DLD1 (cell line): ENCODE data around the gene EYA2.
"Not testable (repeated sequence)": the region's sequence is repeated elsewhere in the genome, so short reads cannot be mapped to it uniquely, and the experiment has no call there.

Experiments used
- in situ Hi-C: cut with HindIII; loops from 2 replicates; pipeline ENCODE4 v1.10.0; 2017; ENCODE audit warnings: low sequenced_read_pairs

EYA2 gene

GRCh38 chr20:46894971-46895905, 595 bp downstream of the EYA2 start:
- in situ Hi-C loops: no loop called here

- in situ Hi-C loops: no loop called here
Measured at GRCh38 chr20:46895906-46896242, 1.2 kb downstream of the EYA2 start.

DNA sequence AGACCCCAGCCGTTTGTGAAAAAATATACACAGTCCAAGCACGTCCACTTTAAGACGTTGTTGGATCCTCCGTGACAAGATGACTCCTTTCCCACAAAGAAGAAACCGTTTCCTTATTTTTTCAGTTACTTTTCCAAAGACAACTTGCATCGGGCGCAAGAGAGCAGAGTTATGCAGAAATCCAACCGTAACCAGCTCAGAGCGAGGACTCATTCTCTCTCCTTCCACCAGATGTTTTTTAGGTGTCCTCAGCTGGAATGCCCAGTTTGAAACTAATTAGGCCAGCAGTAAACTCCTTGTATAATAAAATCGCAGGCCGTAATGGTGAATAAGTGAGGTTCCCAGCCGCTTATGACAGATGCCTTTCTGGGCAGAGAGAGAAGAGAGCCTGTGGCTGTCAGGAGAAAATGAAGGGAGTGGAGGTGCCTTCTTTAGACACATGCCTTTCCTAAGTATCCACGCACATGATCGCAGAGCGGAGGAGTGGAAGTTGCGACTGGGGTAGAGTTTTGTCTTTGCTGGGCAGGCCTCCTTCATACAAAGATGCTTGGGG, 2.8 kb downstream of the EYA2 start:
- in situ Hi-C loops: no loop called here

DNA sequence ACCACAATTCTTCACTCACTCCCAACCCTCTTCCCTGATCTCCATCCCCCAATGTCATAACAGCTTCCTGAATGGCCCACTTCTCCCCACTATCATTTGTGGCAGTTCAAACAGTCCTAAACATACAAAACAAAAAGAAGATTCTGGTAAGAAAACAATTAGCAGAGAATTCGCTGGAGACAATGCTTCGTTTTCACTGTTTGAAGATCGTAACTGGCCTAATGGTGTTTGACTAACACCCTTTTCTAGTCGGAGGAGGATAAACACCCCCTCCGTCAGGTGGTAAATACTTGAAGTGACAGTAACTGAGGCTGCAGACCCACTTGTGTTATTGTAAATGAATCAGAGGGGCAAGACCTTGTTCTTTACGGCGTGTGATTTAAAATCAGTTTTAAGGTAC, 3.8 kb downstream of the EYA2 start:
- in situ Hi-C loops: no loop called here

GRCh38 chr20:46899621-46900020, 5.0 kb downstream of the EYA2 start:
- in situ Hi-C loops: no loop called here

- in situ Hi-C loops: no loop called here
Measured at GRCh38 chr20:46900086-46900485, 5.4 kb downstream of the EYA2 start.

DNA sequence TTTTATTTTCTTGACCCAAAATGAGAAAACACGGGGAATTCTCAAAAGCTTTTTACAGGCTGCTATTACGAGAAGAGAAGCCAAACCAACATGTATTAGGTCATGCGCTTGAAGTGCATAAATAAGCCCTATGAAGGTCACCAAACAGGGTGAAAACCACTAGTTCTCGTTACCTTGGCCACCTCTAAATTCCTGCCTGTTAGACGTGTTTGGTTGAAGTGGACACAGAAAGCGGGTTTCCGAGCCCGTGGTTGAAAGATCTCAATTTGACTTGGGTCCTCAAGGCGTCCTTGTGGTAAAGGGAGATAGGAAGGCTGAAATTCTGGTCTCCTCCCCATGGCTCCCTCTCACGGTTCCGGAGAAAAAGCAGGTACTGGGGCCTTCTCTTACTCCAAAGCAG, 6.2 kb downstream of the EYA2 start:
- in situ Hi-C loops: no loop called here

DNA sequence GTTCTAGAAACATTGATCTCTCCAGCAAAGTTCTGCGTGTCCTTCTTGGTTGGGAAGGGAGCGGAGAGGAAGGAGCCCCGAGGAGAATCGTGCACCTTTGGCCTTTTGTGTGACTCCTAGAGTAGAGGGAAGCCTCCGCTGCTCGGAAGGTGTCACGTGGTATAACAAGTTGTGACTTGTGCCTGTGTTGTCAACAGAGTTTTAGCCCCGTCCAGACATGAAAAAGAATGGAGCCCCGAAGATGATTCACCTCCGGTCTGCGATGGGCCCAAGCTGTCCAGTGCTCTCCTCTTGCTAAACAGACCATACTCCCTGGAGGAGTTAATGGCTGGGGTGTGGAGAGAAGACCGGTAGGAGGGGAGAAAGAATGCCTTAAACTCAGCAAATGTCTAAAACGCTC, 7.0 kb downstream of the EYA2 start:
- in situ Hi-C loops: no loop called here

DNA sequence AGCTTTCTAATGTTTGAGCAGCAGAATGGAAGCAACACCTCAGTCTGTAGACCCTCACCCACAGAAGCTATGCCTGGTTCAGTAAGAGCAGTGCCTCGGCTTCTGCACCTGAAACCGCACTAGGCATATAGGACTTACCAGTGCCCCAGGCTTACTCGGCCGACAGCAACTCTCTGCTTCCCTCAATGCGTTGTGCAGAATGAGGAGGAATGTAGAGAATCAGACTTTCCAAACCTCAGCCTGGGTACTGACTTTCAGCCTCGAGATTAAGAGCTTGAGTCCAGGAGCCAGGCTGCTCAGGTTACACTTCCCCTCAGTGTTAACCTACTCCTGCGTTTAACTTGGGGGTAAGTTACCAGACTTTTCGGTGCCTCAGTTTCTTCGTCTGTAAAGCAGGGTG, 8.6 kb downstream of the EYA2 start:
- in situ Hi-C loops: no loop called here

GRCh38 chr20:46903937-46904336, 9.3 kb downstream of the EYA2 start:
- in situ Hi-C loops: no loop called here

GRCh38 chr20:46905364-46906125, 10.9 kb downstream of the EYA2 start:
- in situ Hi-C loops: no loop called here

DNA sequence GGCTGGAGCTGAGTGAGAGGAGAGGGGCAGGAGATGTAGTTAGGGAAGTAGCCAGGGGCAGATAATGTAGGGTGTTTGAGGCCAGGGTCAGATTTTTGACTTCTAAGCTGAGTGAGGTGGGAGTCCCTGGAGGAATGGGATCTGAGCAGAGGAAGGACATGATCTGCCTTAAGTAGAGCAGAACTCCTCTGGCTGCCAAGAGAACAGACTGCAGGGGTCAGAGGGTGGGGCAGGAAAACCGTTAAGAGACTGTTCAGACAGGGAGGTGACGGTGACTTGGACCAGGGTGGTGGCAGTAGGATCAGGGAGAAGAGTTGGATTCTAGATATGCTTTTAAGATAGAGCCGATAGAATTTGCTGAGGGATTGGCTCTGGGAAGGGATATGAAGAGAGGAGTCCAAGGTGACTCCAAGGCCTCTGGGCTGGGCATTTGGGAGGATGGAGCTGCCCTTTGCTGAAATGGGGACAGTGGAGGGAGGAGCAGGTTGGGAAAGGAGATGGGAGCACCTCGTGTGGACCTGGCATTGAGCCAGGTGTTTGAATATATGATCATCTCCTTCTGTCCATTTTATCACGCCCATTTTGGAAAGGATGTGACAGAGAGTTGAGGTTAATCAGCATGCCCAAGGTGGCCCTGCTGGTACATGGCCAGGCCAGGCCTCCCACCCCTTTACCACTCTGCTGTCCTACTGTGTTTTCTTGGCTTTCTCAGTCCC, 18.8 kb downstream of the EYA2 start:
- in situ Hi-C loops: no loop called here

DNA sequence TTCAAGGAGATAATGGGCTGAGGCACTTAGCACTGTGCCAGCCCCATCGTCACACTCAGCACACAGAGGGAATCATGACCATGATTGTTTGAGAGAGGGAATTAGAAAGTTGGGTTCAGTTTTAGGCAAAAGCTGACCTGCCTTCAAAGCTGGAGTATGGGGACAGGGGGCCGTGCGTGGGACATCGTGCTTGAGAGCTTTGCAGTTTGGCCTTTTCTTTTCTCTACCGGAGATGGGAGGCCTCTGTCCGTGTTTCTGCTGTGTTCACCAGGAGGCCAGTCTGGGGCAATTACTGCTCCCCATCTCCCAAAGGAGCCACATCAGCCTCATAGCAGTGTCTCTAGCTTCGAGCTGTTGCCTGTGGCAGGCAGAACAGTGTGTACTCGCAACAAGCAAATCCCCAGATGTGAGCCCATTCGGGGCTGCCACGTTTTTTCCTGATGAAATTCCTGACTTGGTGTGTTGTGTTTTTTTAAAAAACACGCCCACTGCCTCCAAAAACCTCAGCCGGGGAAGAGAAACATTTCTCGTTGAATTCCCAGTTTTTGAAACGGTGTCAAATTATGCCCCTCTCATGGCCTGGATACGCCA, 20.2 kb downstream of the EYA2 start:
- in situ Hi-C loops: no loop called here

DNA sequence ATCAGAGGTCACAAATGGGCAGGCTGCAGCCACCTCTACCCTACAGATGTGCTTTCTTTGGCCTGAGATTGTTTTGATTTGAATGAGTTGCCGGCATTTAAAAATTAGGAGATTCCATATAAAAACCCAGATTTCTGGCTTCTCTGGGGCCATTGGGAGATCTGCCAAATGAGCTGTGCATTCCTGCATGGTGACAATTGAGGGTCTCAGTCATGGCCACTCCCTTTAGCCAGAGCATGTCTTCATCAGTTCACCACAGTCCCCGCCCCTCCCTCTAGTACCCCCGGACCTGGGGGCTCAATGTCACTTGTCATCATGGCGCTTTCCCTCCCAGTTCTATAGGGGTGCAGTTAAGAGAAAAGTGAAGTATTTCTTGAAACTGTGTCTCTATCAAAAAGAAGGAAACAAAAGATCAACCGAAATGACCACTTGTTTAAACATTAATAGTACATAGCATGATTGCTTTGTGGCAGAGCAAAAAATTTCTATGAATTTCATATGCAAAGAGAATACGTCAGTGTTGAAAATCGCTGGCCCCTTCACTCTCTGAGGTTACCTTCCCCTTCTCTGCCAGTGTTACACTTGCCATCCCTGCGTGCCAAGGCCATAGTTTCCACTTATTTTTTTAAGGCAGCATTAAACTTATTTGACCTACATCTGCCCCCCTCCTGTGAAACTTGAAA, 21.1 kb downstream of the EYA2 start:
- in situ Hi-C loops: no loop called here

- in situ Hi-C loops: no loop called here
Measured at GRCh38 chr20:46916258-46916603, 21.6 kb downstream of the EYA2 start.

- in situ Hi-C loops: no loop called here
Measured at GRCh38 chr20:46917155-46917554, 22.5 kb downstream of the EYA2 start.

DNA sequence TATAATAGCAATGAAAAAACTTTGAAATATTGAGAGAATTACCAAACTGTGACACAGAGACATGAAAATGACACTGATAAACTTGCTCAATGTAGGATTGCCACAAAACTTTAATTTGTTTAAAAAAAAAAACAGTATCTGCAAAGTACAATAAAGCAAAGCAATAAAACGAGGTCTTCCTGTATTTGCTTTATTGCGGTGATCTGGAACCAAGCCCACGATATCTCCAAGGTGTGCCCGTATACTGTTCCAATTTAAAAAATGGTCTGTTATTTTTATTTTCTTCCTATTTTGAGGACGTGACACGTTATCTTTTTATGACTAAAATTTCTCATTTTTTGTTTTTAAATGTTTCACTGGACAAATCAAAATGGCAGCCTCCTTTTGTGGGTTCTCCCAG, 25.5 kb downstream of the EYA2 start:
- in situ Hi-C loops: no loop called here

DNA sequence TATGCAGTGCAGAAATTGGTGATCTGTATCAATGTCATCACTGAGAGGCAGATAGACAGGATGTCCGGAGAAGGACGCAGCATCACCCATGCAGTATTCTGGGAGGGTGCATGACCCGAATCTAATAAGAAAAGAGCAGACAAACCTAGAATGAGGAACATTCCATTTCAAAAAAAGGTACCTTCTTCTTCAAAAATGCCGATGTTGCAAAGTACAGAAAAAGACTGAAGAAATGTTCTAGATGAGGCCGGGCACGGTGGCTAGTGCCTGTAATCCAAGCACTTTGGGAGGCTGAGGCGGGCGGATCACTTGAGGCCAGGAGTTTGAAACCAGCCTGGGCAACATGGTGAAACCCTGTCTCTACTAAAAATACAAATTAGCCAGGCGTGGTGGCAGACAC, 28.2 kb downstream of the EYA2 start:
- in situ Hi-C loops: not testable (repeated sequence)

GRCh38 chr20:46923550-46923949, 28.9 kb downstream of the EYA2 start:
- in situ Hi-C loops: no loop called here

DNA sequence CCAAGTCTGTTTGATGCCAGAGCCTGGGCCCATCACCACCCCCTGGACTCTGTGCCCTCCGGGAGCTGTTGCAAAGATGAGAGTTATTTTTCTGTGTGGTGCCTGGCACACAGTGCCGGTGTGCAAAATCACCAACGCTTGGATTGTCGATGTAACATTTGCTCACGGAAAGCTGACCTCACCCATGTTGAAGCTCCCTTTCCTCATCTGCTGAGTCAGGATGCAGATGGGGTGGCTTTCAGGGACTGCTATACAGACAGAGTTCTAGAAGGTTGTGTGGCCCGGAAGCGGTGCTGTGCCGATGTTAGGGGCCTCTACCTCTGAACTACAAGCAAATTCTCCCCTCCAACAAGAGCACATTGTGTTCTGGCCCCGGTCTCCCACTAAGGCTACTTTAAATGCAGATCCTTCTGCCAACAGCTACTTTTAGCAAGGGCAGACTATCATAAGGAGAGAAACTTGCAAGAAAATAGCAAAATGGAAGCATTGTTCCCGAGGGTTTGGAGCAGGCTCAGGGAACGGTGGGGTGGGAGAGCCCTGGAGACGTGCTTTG, 34.0 kb downstream of the EYA2 start:
- in situ Hi-C loops: no loop called here
